PC-3 (cell line): Measurements from ENCODE around the gene GMDS.

Experiments
- CTCF ChIP-seq: fragments of 300-600 bp; sonication (generic); conservative IDR thresholded peaks from 2 replicates; pipeline ENCODE4 v1.5.1; 2017; ENCODE audit warnings: antibody characterized with exemption, low read depth, mild to moderate bottlenecking, low read length
- EZH2 ChIP-seq: fragments of 300-600 bp; sonication (generic); IDR thresholded peaks from one replicate; pipeline ENCODE4 v1.6.1; 2017; ENCODE audit warnings: antibody characterized with exemption, mild to moderate bottlenecking, low read length; ENCODE audit not compliant: unreplicated experiment

- TF ChIP-seq CTCF (peak; percentile 77), EZH2 (no peak)
Measured at GRCh38 chr6:1792989-1793388, 452.4 kb downstream of the GMDS start.
